GM23338 (cell line): ENCODE results near the gene ATP5MC2. TPM values are rescaled to one million over a fixed set of nuclear protein-coding genes. Genes with fewer than 3 reads are reported as not detected.

Experiments used
- ATAC-seq: fragments of 200-7000 bp; cut with Tn5 transposase; 3 replicates; pipeline ENCODE4 v1.9.1; 2020
- DNase-seq: peaks from one replicate; pipeline ENCODE4 v3.0.0-alpha.2; 2015; ENCODE audit warnings: low spot score
- H2AFZ ChIP-seq: fragments of 200-600 bp; sonication (generic); 2 replicates; pipeline ENCODE4 v1.8.0; 2016; ENCODE audit warnings: antibody characterized with exemption, mild to moderate bottlenecking, moderate library complexity
- H3F3A ChIP-seq: fragments of 200-600 bp; sonication (generic); replicated peaks from 2 replicates; pipeline ENCODE4 v1.8.0; 2017; ENCODE audit warnings: antibody characterized with exemption, mixed run types, low read depth
- H3K27ac ChIP-seq: fragments of 200-600 bp; sonication (generic); 2 replicates; pipeline ENCODE4 v1.6.1; 2016; ENCODE audit warnings: low read depth
- H3K27me3 ChIP-seq: fragments of 200-600 bp; sonication (generic); 2 replicates; pipeline ENCODE4 v1.8.0; 2016; ENCODE audit warnings: mild to moderate bottlenecking, mixed run types, moderate library complexity; ENCODE audit not compliant: insufficient read depth
- H3K36me3 ChIP-seq: fragments of 200-600 bp; sonication (generic); 2 replicates; pipeline ENCODE4 v1.8.0; 2016; ENCODE audit warnings: mild to moderate bottlenecking; ENCODE audit not compliant: insufficient read depth
- H3K4me1 ChIP-seq: fragments of 200-600 bp; sonication (generic); 2 replicates; pipeline ENCODE4 v1.8.0; 2016; ENCODE audit warnings: mild to moderate bottlenecking, moderate library complexity; ENCODE audit not compliant: insufficient read depth
- H3K4me2 ChIP-seq: fragments of 200-600 bp; sonication (generic); 2 replicates; pipeline ENCODE4 v1.7.1; 2017; ENCODE audit warnings: mixed run types
- H3K4me3 ChIP-seq: fragments of 200-600 bp; sonication (generic); 2 replicates; pipeline ENCODE4 v1.6.1; 2016; ENCODE audit warnings: mixed run types
- H3K79me2 ChIP-seq: fragments of 200-600 bp; sonication (generic); replicated peaks from 2 replicates; pipeline ENCODE4 v1.8.0; 2017; ENCODE audit warnings: mild to moderate bottlenecking; ENCODE audit not compliant: insufficient read depth
- H3K9me2 ChIP-seq: fragments of 200-600 bp; sonication (generic); 2 replicates; pipeline ENCODE4 v1.8.0; 2017; ENCODE audit not compliant: insufficient read depth
- H4K20me1 ChIP-seq: fragments of 200-600 bp; sonication (generic); replicated peaks from 2 replicates; pipeline ENCODE4 v1.8.0; 2017; ENCODE audit warnings: mild to moderate bottlenecking; ENCODE audit not compliant: insufficient read depth
- H3K27ac Mint-ChIP-seq: 2 replicates; pipeline ENCODE4 v1.8.0; 2020; ENCODE audit warnings: inconsistent platforms, mild to moderate bottlenecking, moderate library complexity, mixed read lengths
- H3K27me3 Mint-ChIP-seq: 3 replicates; pipeline ENCODE4 v1.8.0; 2022; ENCODE audit warnings: low read depth, mild to moderate bottlenecking, moderate library complexity, mixed read lengths, inconsistent platforms; ENCODE audit not compliant: insufficient read depth, poor library complexity
- H3K36me3 Mint-ChIP-seq: 3 replicates; pipeline ENCODE4 v1.8.0; 2021; ENCODE audit warnings: low read depth, mild to moderate bottlenecking, inconsistent platforms, moderate library complexity, mixed read lengths
- H3K4me1 Mint-ChIP-seq: 3 replicates; pipeline ENCODE4 v1.8.0; 2020; ENCODE audit warnings: mild to moderate bottlenecking, inconsistent platforms, mixed read lengths
- H3K4me3 Mint-ChIP-seq: 3 replicates; pipeline ENCODE4 v1.8.0; 2021; ENCODE audit warnings: moderate library complexity, mild to moderate bottlenecking, inconsistent platforms, mixed read lengths
- H3K9me3 Mint-ChIP-seq: 3 replicates; pipeline ENCODE4 v1.8.0; 2020; ENCODE audit warnings: moderate library complexity, mild to moderate bottlenecking, inconsistent platforms, mixed read lengths
- CREB1 ChIP-seq: fragments of 250-450 bp; sonication (Bioruptor Pico); IDR thresholded peaks from 2 replicates; pipeline ENCODE4 v1.5.0; 2020; ENCODE audit warnings: low read depth, mild to moderate bottlenecking, moderate library complexity
- CTCF ChIP-seq, 2 experiments: fragments of 200-600 bp in 1 of 2; sonication (generic) in 1 of 2; conservative IDR thresholded peaks; 2 replicates each; pipeline versions ENCODE4 v1.5.1 to v1.6.1; 2016 to 2017; ENCODE audit warnings: antibody characterized with exemption in 2 of 2, low read depth in 2 of 2, mild to moderate bottlenecking in 2 of 2, moderate library complexity in 1 of 2
- ETS1 ChIP-seq: IDR thresholded peaks from 2 replicates; pipeline ENCODE4 v1.6.1; 2016; ENCODE audit warnings: antibody characterized with exemption
- EZH2 ChIP-seq: fragments of 200-600 bp; sonication (generic); IDR thresholded peaks from one replicate; pipeline ENCODE4 v1.8.0; 2017; ENCODE audit warnings: antibody characterized with exemption, mild to moderate bottlenecking, low read depth; ENCODE audit not compliant: unreplicated experiment
- EZH2phosphoT487 ChIP-seq: fragments of 200-600 bp; sonication (generic); IDR thresholded peaks from one replicate; pipeline ENCODE4 v1.8.1; 2018; ENCODE audit warnings: antibody characterized with exemption; ENCODE audit not compliant: unreplicated experiment
- JUNB ChIP-seq: IDR thresholded peaks from one replicate; pipeline ENCODE4 v1.6.1; 2016; ENCODE audit warnings: antibody characterized with exemption; ENCODE audit not compliant: unreplicated experiment
- NANOG ChIP-seq: IDR thresholded peaks from 2 replicates; pipeline ENCODE4 v1.6.1; 2016; ENCODE audit warnings: antibody characterized with exemption, borderline replicate concordance
- POLR2AphosphoS5 ChIP-seq: IDR thresholded peaks from 2 replicates; pipeline ENCODE4 v1.6.1; 2016; ENCODE audit warnings: antibody characterized with exemption, low read depth
- REST ChIP-seq: IDR thresholded peaks from one replicate; pipeline ENCODE4 v1.6.1; 2018; ENCODE audit warnings: antibody characterized with exemption; ENCODE audit not compliant: unreplicated experiment
- STAT1 ChIP-seq: IDR thresholded peaks from one replicate; pipeline ENCODE4 v1.6.1; 2016; ENCODE audit warnings: antibody characterized with exemption; ENCODE audit not compliant: unreplicated experiment
- ZNF114 ChIP-seq: fragments of 250-450 bp; sonication (Bioruptor Pico); IDR thresholded peaks from 2 replicates; pipeline ENCODE4 v1.5.0; 2020; ENCODE audit warnings: mild to moderate bottlenecking, moderate library complexity
- ZNF331 ChIP-seq: fragments of 250-450 bp; sonication (Bioruptor Pico); IDR thresholded peaks from 2 replicates; pipeline ENCODE4 v1.5.0; 2020; ENCODE audit warnings: low read depth, mild to moderate bottlenecking, moderate library complexity
- ZNF462 ChIP-seq: fragments of 250-450 bp; sonication (Bioruptor Pico); IDR thresholded peaks from 2 replicates; pipeline ENCODE4 v1.5.0; 2020; ENCODE audit warnings: mild to moderate bottlenecking, moderate library complexity
- polyA plus RNA-seq: library from polyadenylated mRNA; unstranded; fragments of >200 nt; fragmentation: Nextera tagmentation; extraction: Ambion mirVana; gene quantifications from 2 replicates; pipeline ENCODE4 v1.2.1, GENCODE V29; 2016
- total RNA-seq: library from RNA; depleted of rRNA; stranded (reverse); fragments of >200 nt; shearing (Covaris generic); gene quantifications from 2 replicates; pipeline ENCODE4 v1.2.3, GENCODE V29; 2014

Gene ATP5MC2
- total and polyA plus RNA-seq, 2 experiments from 2014 or later: 362 to 821 TPM

GRCh38 chr12:53625946-53626701, 49.8 kb downstream of the ATP5MC2 start, which contains the start of gene ATF7:
TSS of gene ATF7 (minus strand) at chr12:53626382. CDS start at chr12:53601000, 25,382 bp downstream.
- no peaks in the 10 kb centered on the region for H3F3A ChIP-seq
- peak; percentile 96 for ATAC-seq
- peak; percentile 99 for DNase-seq
- H3K4me1 ChIP-seq: peaks cover 22% of the 10 kb centered on the region
- no peaks in the 10 kb centered on the region for H3K9me2 ChIP-seq
- no peaks in the 10 kb centered on the region for H3K27me3 ChIP-seq
- Mint-ChIP-seq H3K27ac (peak within 1 kb of the TSS; percentile 99), H3K36me3 (no peaks in the 10 kb centered on the region), H3K27me3 (peaks cover 9% of the 10 kb centered on the region), H3K9me3 (no peaks in the 10 kb centered on the region), H3K4me3 (peak within 1 kb of the TSS; percentile 85), H3K4me1 (peaks cover 26% of the 10 kb centered on the region)
- H3K36me3 ChIP-seq: no peaks in the 10 kb centered on the region
- peak within 1 kb of the TSS; percentile 45 for H2AFZ ChIP-seq
- H3K4me2 ChIP-seq: peak within 1 kb of the TSS; percentile 80
- TF ChIP-seq NANOG (no peak), REST (peak; percentile 2), ZNF331 (CRISPR knock-in tag) (no peak), ZNF462 (CRISPR knock-in tag) (no peak), EZH2 (no peak), ZNF114 (no peak), EZH2phosphoT487 (no peak), POLR2AphosphoS5 (peak; percentile 86), CTCF (conservative IDR thresholded peaks at IDR 0.05; ENCODE audit: low read depth in 2 of 2) (no peak; a peak in 1 of 4 replicates), JUNB (no peak), CREB1 (peak; percentile 66), ETS1 (peak; percentile 57; the same call in 1 of the 2 replicates), STAT1 (no peak)
- no peaks in the 10 kb centered on the region for H4K20me1 ChIP-seq
- H3K79me2 ChIP-seq: peaks cover 43% of the 10 kb centered on the region
- peak within 1 kb of the TSS; percentile 92 for H3K27ac ChIP-seq
- peak within 1 kb of the TSS; percentile 63 for H3K4me3 ChIP-seq
